DND-41 (cell line): ENCODE measurements around the gene TMEM271.

Experiments used
- EZH2 ChIP-seq: IDR thresholded peaks from 3 replicates; pipeline ENCODE4 v1.6.1; 2012; ENCODE audit warnings: borderline replicate concordance, low read depth, mild to moderate bottlenecking, moderate library complexity, low read length, inconsistent platforms; ENCODE audit not compliant: severe bottlenecking
- TF ChIP-seq, protein P1 (sequence below): IDR thresholded peaks from 2 replicates; pipeline ENCODE4 v1.5.1; 2012; ENCODE audit warnings: borderline replicate concordance, low read length, moderate library complexity, mild to moderate bottlenecking; ENCODE audit not compliant: poor library complexity, severe bottlenecking; ENCODE audit errors: extremely low read depth

DNA sequence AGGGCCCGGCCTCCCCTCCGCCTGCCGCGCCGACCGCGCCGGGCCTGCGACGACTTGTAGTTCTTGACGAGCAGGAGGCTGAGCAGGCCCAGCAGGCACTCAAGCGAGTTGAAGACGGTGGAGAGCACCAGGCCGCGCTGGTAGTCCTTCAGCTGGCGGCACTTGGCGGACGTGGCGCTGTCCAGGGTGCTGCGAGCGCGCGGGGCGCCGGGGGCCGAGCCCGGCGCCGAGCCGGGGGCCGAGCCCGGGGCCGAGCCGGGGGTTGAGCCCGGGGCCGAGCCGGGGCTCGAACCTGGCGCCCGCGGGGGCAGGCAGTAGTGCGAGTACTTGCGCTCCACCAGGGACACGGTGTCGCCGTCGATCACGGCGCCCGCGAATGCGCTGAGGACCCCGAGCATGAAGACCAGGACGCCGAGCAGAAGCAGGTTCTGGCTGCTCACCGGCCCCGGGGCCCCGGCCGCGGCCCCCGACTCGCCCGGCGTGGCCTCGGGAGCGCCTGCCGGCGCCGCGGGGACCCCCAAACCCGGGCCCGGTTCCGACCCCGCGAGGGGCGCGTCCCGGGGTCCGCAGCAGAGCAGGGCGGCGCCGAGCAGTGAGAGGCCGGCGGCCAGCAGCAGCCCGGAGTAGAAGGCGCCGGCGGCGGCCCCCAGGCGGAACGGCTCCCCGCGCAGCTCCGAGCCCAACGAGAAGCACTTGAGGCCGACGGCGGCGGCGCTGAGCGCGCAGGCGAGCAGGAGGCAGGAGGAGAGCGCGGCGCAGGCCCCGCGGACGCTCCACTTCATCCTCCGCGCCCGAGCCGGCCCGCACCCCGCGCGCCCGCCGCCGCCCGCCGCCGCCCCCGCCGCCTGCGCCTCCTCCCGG, 584 bp downstream of the TMEM271 start:
- TF ChIP-seq, protein P1, sequence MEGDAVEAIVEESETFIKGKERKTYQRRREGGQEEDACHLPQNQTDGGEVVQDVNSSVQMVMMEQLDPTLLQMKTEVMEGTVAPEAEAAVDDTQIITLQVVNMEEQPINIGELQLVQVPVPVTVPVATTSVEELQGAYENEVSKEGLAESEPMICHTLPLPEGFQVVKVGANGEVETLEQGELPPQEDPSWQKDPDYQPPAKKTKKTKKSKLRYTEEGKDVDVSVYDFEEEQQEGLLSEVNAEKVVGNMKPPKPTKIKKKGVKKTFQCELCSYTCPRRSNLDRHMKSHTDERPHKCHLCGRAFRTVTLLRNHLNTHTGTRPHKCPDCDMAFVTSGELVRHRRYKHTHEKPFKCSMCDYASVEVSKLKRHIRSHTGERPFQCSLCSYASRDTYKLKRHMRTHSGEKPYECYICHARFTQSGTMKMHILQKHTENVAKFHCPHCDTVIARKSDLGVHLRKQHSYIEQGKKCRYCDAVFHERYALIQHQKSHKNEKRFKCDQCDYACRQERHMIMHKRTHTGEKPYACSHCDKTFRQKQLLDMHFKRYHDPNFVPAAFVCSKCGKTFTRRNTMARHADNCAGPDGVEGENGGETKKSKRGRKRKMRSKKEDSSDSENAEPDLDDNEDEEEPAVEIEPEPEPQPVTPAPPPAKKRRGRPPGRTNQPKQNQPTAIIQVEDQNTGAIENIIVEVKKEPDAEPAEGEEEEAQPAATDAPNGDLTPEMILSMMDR: no peak
- TF ChIP-seq EZH2: no peak
